Activated gamma-delta T cell treated with anti-CD3 and anti-CD28 coated beads, Interleukin-2, amount 50 U/mL, for 16 hours (primary cell): ENCODE results near the gene ZNF853.
"Not testable (repeated sequence)": the region's sequence is repeated elsewhere in the genome, so short reads cannot be mapped to it uniquely, and the experiment has no call there.

Source experiments
- DNase-seq: peaks from one replicate; pipeline ENCODE4 v3.0.0-alpha.2; 2020; ENCODE audit warnings: low read depth

The ZNF853 gene

GRCh38 chr7:6652446-6653011 lies 37.1 kb downstream of the ZNF853 start:
- no peak for DNase-seq

GRCh38 chr7:6653071-6654003 lies 37.9 kb downstream of the ZNF853 start:
- no peak for DNase-seq

GRCh38 chr7:6654113-6654841 lies 38.9 kb downstream of the ZNF853 start:
- no peak for DNase-seq

GRCh38 chr7:6654842-6655610 lies 39.6 kb downstream of the ZNF853 start:
- no peak for DNase-seq

GRCh38 chr7:6655636-6656385 lies 40.4 kb downstream of the ZNF853 start:
- DNase-seq: no peak

DNA sequence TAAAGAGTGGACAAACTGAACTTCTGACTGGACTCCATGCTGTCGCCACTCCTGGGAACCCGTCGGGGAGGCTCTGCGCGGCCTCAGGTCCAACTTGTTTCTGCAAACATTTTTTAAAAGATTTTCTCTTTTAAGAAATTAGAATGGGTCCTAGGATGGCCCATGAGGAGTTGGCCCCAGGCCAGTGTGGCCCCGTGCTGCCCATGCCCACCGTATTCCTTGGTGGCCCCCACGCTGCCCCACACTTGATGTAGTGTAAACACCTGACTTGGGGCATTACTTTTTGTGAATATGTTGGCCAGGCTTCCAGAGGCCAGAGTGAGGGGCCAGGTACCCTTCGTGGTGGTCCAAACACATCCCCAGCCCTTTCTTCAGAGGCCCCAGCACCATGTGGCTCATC lies 41.0 kb downstream of the ZNF853 start:
- no peak for DNase-seq

GRCh38 chr7:6658618-6659345 lies 43.4 kb downstream of the ZNF853 start:
- no peak for DNase-seq

- DNase-seq: not testable (repeated sequence)
Measured at GRCh38 chr7:6670851-6671250, 55.4 kb downstream of the ZNF853 start.
